ENCODE data around the gene PLLP. TPM values are rescaled to one million over a fixed set of nuclear protein-coding genes. Genes with fewer than 3 reads are reported as not detected.

Gene PLLP
- total RNA-seq, 2 donors from 2014 or later, result 3.1 to 8.6 TPM

- no peaks in the 10 kb centered on the region for H3K27me3 ChIP-seq (replicated peaks; ENCODE audit: insufficient read depth)
- ATAC-seq (ENCODE audit: insufficient number of reproducible peaks, low FRiP score, low read depth), result no peak
- H3K4me3 ChIP-seq, result no peak overlapping the region
- H3K9me3 ChIP-seq, result no peaks in the 10 kb centered on the region
- peaks cover 44% of the 10 kb centered on the region for H3K36me3 ChIP-seq
- no peak overlapping the region for H3K27ac ChIP-seq
- TF ChIP-seq CTCF (IDR thresholded peaks at IDR 0.05), result no peak
- DNase-seq (ENCODE audit: low spot score), result no peak
- peaks cover under 1 to 10% of the 10 kb centered on the region in 2 donors for H3K4me1 ChIP-seq (ENCODE audit: control insufficient read depth in 1 of 2, low read depth in 2 of 2)
Measured at GRCh38 chr16:57251352-57251751, 33.1 kb downstream of the PLLP start.

- H3K4me1 ChIP-seq (ENCODE audit: control insufficient read depth in 1 of 2, low read depth in 2 of 2), result peaks cover 9 to 23% of the 10 kb centered on the region in 2 donors
- peaks cover 19% of the 10 kb centered on the region for H3K36me3 ChIP-seq
- H3K27ac ChIP-seq, result peak overlapping the region; percentile 93 to 94
- no peaks in the 10 kb centered on the region for H3K9me3 ChIP-seq
- ATAC-seq (ENCODE audit: insufficient number of reproducible peaks, low FRiP score, low read depth) (peak; percentile 6), DNase-seq (ENCODE audit: low spot score) (no peak)
- H3K4me3 ChIP-seq, result peak overlapping the region; percentile 88
- TF ChIP-seq CTCF (IDR thresholded peaks at IDR 0.05), result no peak
- H3K27me3 ChIP-seq (replicated peaks; ENCODE audit: insufficient read depth), result no peaks in the 10 kb centered on the region
Measured at GRCh38 chr16:57245472-57246113, 38.9 kb downstream of the PLLP start.

- Histone ChIP-seq H3K27me3 (replicated peaks; ENCODE audit: insufficient read depth) (no peaks in the 10 kb centered on the region), H3K4me1 (ENCODE audit: control insufficient read depth in 1 of 2, low read depth in 2 of 2) (peaks cover 9 to 23% of the 10 kb centered on the region in 2 donors), H3K4me3 (peak within 1 kb of the TSS; percentile 88), H3K36me3 (peaks cover 13% of the 10 kb centered on the region), H3K27ac (peak within 1 kb of the TSS; percentile 93 to 94), H3K9me3 (no peaks in the 10 kb centered on the region)
- ATAC-seq (ENCODE audit: insufficient number of reproducible peaks, low FRiP score, low read depth), result peak; percentile 88
- peak; percentile 95 for DNase-seq (ENCODE audit: low spot score)
- TF ChIP-seq CTCF (IDR thresholded peaks at IDR 0.05), result no peak
Measured at GRCh38 chr16:57244767-57245471, 39.6 kb downstream of the PLLP start, which contains the start of gene ARL2BP. ARL2BP (plus strand) TSS chr16:57245259; CDS start chr16:57245368, 109 bp downstream.

GRCh38 chr16:57244463-57244766, 40.1 kb downstream of the PLLP start:
- peaks cover 9% of the 10 kb centered on the region for H3K36me3 ChIP-seq
- H3K4me3 ChIP-seq, result peak overlapping the region; percentile 88
- ATAC-seq (ENCODE audit: insufficient number of reproducible peaks, low FRiP score, low read depth), result peak; percentile 41
- H3K4me1 ChIP-seq (ENCODE audit: control insufficient read depth in 1 of 2, low read depth in 2 of 2), result peaks cover 9 to 23% of the 10 kb centered on the region in 2 donors
- no peak for TF ChIP-seq CTCF (IDR thresholded peaks at IDR 0.05)
- no peaks in the 10 kb centered on the region for H3K27me3 ChIP-seq (replicated peaks; ENCODE audit: insufficient read depth)
- H3K27ac ChIP-seq, result peak overlapping the region; percentile 83 to 94
- no peak for DNase-seq (ENCODE audit: low spot score)
- H3K9me3 ChIP-seq, result no peaks in the 10 kb centered on the region

- Histone ChIP-seq H3K27me3 (replicated peaks; ENCODE audit: insufficient read depth) (no peaks in the 10 kb centered on the region), H3K27ac (no peak overlapping the region), H3K36me3 (peaks cover 6% of the 10 kb centered on the region), H3K4me3 (no peak overlapping the region), H3K4me1 (ENCODE audit: control insufficient read depth in 1 of 2, low read depth in 2 of 2) (peaks cover 9 to 23% of the 10 kb centered on the region in 2 donors), H3K9me3 (no peaks in the 10 kb centered on the region)
- no peak for TF ChIP-seq CTCF (IDR thresholded peaks at IDR 0.05)
- no peak for ATAC-seq (ENCODE audit: insufficient number of reproducible peaks, low FRiP score, low read depth)
- DNase-seq (ENCODE audit: low spot score), result no peak
Measured at GRCh38 chr16:57242650-57243049, 41.8 kb downstream of the PLLP start.

Measured in thoracic aorta (tissue), 2 donors.